ENCODE measurements around the gene IL9R.
A peak's percentile ranks its signal among the peaks of the same experiment; 100 is the strongest.
"Not testable (repeated sequence)": the region's sequence is repeated elsewhere in the genome, so short reads cannot be mapped to it uniquely, and the experiment has no call there.

IL9R gene

GRCh38 chrX:155972241-155972640 lies 25.3 kb upstream of the IL9R start:
- not testable (repeated sequence) for H3K4me3 Mint-ChIP-seq; H3K4me1 Mint-ChIP-seq; H3K27ac Mint-ChIP-seq; DNase-seq; H3K27me3 Mint-ChIP-seq; ATAC-seq (replicated peaks); H3K36me3 Mint-ChIP-seq
- peaks cover 14 to 19% of the 10 kb centered on the region in 2 donors for H3K9me3 Mint-ChIP-seq

GRCh38 chrX:155983326-155983725 lies 14.2 kb upstream of the IL9R start:
- H3K27ac Mint-ChIP-seq: no peak overlapping the region
- H3K4me1 Mint-ChIP-seq: no peaks in the 10 kb centered on the region
- peaks cover 0 to 4% of the 10 kb centered on the region in 2 donors for H3K36me3 Mint-ChIP-seq
- no peaks in the 10 kb centered on the region for H3K27me3 Mint-ChIP-seq
- ATAC-seq (replicated peaks) (no peak), DNase-seq (no peak)
- H3K9me3 Mint-ChIP-seq: peaks cover 4 to 7% of the 10 kb centered on the region in 2 donors
- H3K4me3 Mint-ChIP-seq: no peak overlapping the region

GRCh38 chrX:155985208-155985607 lies 12.3 kb upstream of the IL9R start:
- Mint-ChIP-seq H3K36me3 (peaks cover 0 to 4% of the 10 kb centered on the region in 2 donors), H3K4me1 (no peaks in the 10 kb centered on the region), H3K4me3 (no peak overlapping the region), H3K27ac (no peak overlapping the region), H3K27me3 (no peaks in the 10 kb centered on the region), H3K9me3 (peaks cover 4 to 7% of the 10 kb centered on the region in 2 donors)
- DNase-seq (no peak), ATAC-seq (replicated peaks) (no peak)

GRCh38 chrX:155986995-155987394 lies 10.5 kb upstream of the IL9R start:
- H3K27me3 Mint-ChIP-seq; H3K9me3 Mint-ChIP-seq; H3K4me1 Mint-ChIP-seq; DNase-seq; H3K36me3 Mint-ChIP-seq; ATAC-seq (replicated peaks); H3K27ac Mint-ChIP-seq; H3K4me3 Mint-ChIP-seq: not testable (repeated sequence)

GRCh38 chrX:155988859-155989258 lies 8.6 kb upstream of the IL9R start:
- Mint-ChIP-seq H3K36me3 (no peaks in the 10 kb centered on the region), H3K9me3 (no peaks in the 10 kb centered on the region), H3K4me1 (no peaks in the 10 kb centered on the region), H3K27ac (no peak overlapping the region), H3K27me3 (peaks cover 0 to 4% of the 10 kb centered on the region in 2 donors), H3K4me3 (no peak overlapping the region)
- no peak for DNase-seq
- ATAC-seq (replicated peaks): no peak

GRCh38 chrX:155993421-155993820 lies 4.1 kb upstream of the IL9R start:
- ATAC-seq (replicated peaks) (no peak), DNase-seq (no peak)
- no peaks in the 10 kb centered on the region for H3K36me3 Mint-ChIP-seq
- peaks cover 7 to 10% of the 10 kb centered on the region in 2 donors for H3K4me1 Mint-ChIP-seq
- no peak overlapping the region for H3K27ac Mint-ChIP-seq
- peaks cover 0 to 4% of the 10 kb centered on the region in 2 donors for H3K27me3 Mint-ChIP-seq
- H3K9me3 Mint-ChIP-seq: no peaks in the 10 kb centered on the region
- no peak overlapping the region for H3K4me3 Mint-ChIP-seq

- Mint-ChIP-seq H3K36me3 (no peaks in the 10 kb centered on the region), H3K27me3 (peaks cover 0 to 4% of the 10 kb centered on the region in 2 donors), H3K9me3 (no peaks in the 10 kb centered on the region), H3K27ac (no peak overlapping the region), H3K4me1 (peaks cover 7 to 10% of the 10 kb centered on the region in 2 donors), H3K4me3 (no peak overlapping the region)
- no peak for ATAC-seq (replicated peaks)
- DNase-seq: no peak
Measured at GRCh38 chrX:155995321-155995875, 2.1 kb upstream of the IL9R start.

GRCh38 chrX:155998116-155998515 lies 620 bp downstream of the IL9R start:
- H3K27ac Mint-ChIP-seq: no peak overlapping the region
- no peak overlapping the region for H3K4me3 Mint-ChIP-seq
- ATAC-seq (replicated peaks): peak in 1 of 2 donors; percentile 16
- H3K27me3 Mint-ChIP-seq: no peaks in the 10 kb centered on the region
- no peaks in the 10 kb centered on the region for H3K9me3 Mint-ChIP-seq
- H3K36me3 Mint-ChIP-seq: no peaks in the 10 kb centered on the region
- DNase-seq: no peak
- H3K4me1 Mint-ChIP-seq: peaks cover 7 to 20% of the 10 kb centered on the region in 2 donors

- Mint-ChIP-seq H3K27ac (peak overlapping the region; percentile 9), H3K36me3 (no peaks in the 10 kb centered on the region)
Measured at GRCh38 chrX:155998761-155999510, 1.4 kb downstream of the IL9R start.

GRCh38 chrX:155999751-156000150 lies 2.3 kb downstream of the IL9R start:
- H3K9me3 Mint-ChIP-seq; H3K27ac Mint-ChIP-seq; ATAC-seq (replicated peaks); DNase-seq; H3K27me3 Mint-ChIP-seq; H3K4me3 Mint-ChIP-seq; H3K36me3 Mint-ChIP-seq: not testable (repeated sequence)
- H3K4me1 Mint-ChIP-seq: peaks cover 7 to 20% of the 10 kb centered on the region in 2 donors

More at GRCh38 chrX:155998761-155999510, 1.4 kb downstream of the IL9R start:
- DNase-seq (no peak), ATAC-seq (replicated peaks) (no peak)
- no peaks in the 10 kb centered on the region for H3K9me3 Mint-ChIP-seq
- peaks cover 7 to 20% of the 10 kb centered on the region in 2 donors for H3K4me1 Mint-ChIP-seq
- H3K27me3 Mint-ChIP-seq: no peaks in the 10 kb centered on the region
- no peak overlapping the region for H3K4me3 Mint-ChIP-seq

- Mint-ChIP-seq H3K4me1 (peaks cover 7 to 20% of the 10 kb centered on the region in 2 donors), H3K4me3 (no peak overlapping the region)
Measured at GRCh38 chrX:156000361-156000926, 2.9 kb downstream of the IL9R start.

GRCh38 chrX:156001001-156001666 lies 3.6 kb downstream of the IL9R start:
- H3K36me3 Mint-ChIP-seq: no peaks in the 10 kb centered on the region
- no peaks in the 10 kb centered on the region for H3K9me3 Mint-ChIP-seq
- H3K27ac Mint-ChIP-seq: no peak overlapping the region
- ATAC-seq (replicated peaks): no peak
- H3K27me3 Mint-ChIP-seq: no peaks in the 10 kb centered on the region
- H3K4me1 Mint-ChIP-seq: peaks cover 7 to 20% of the 10 kb centered on the region in 2 donors
- no peak overlapping the region for H3K4me3 Mint-ChIP-seq
- DNase-seq: no peak

More at GRCh38 chrX:156000361-156000926, 2.9 kb downstream of the IL9R start:
- Mint-ChIP-seq H3K27me3 (no peaks in the 10 kb centered on the region), H3K9me3 (no peaks in the 10 kb centered on the region), H3K36me3 (no peaks in the 10 kb centered on the region), H3K27ac (no peak overlapping the region)
- DNase-seq: no peak
- ATAC-seq (replicated peaks): no peak

GRCh38 chrX:156001667-156002021 lies 4.1 kb downstream of the IL9R start:
- no peak overlapping the region for H3K27ac Mint-ChIP-seq
- no peak overlapping the region for H3K4me3 Mint-ChIP-seq

GRCh38 chrX:156002507-156002906 lies 5.0 kb downstream of the IL9R start:
- H3K9me3 Mint-ChIP-seq: no peaks in the 10 kb centered on the region
- no peak for ATAC-seq (replicated peaks)
- no peaks in the 10 kb centered on the region for H3K36me3 Mint-ChIP-seq
- no peak overlapping the region for H3K27ac Mint-ChIP-seq
- H3K4me3 Mint-ChIP-seq: no peak overlapping the region
- no peak for DNase-seq
- no peaks in the 10 kb centered on the region for H3K27me3 Mint-ChIP-seq
- peaks cover 4 to 22% of the 10 kb centered on the region in 2 donors for H3K4me1 Mint-ChIP-seq

More at GRCh38 chrX:156001667-156002021, 4.1 kb downstream of the IL9R start:
- Mint-ChIP-seq H3K36me3 (no peaks in the 10 kb centered on the region), H3K4me1 (peaks cover 7 to 24% of the 10 kb centered on the region in 2 donors), H3K27me3 (no peaks in the 10 kb centered on the region), H3K9me3 (no peaks in the 10 kb centered on the region)
- DNase-seq: no peak
- ATAC-seq (replicated peaks): no peak

Measured in stimulated activated naive B cell treated with anti-CD40 and anti-IgM and Interleukin-4, amounts not matched to agents 10 μg/mL and 1 μg/mL and 100 μg/mL, for 72 hours (primary cell).